HG03095 (cell line): ENCODE measurements around the gene GALNT18.
"Not testable (repeated sequence)": the region's sequence is repeated elsewhere in the genome, so short reads cannot be mapped to it uniquely, and the experiment has no call there.

Source experiments
- ATAC-seq: cut with Tn5 transposase; IDR thresholded peaks from one replicate; pipeline ENCODE4 v1.9.1; 2021; ENCODE audit warnings: moderate library complexity; ENCODE audit not compliant: unreplicated experiment

The GALNT18 gene

GRCh38 chr11:11366793-11367192 is 255.0 kb downstream of the GALNT18 start:
- no peak for ATAC-seq

- ATAC-seq: no peak
Observed at GRCh38 chr11:11363674-11364073, 258.1 kb downstream of the GALNT18 start.

- no peak for ATAC-seq
Observed at GRCh38 chr11:11359611-11360010, 262.2 kb downstream of the GALNT18 start.

GRCh38 chr11:11356842-11357241 is 265.0 kb downstream of the GALNT18 start:
- no peak for ATAC-seq

GRCh38 chr11:11352878-11353277 is 268.9 kb downstream of the GALNT18 start, which contains the start of gene CSNK2A3:
CSNK2A3 (minus strand) TSS chr11:11353250; CDS start chr11:11353119, 131 bp downstream.
- not testable (repeated sequence) for ATAC-seq

- not testable (repeated sequence) for ATAC-seq
Observed at GRCh38 chr11:11351851-11352250, 270.0 kb downstream of the GALNT18 start.

GRCh38 chr11:11351042-11351586 is 270.7 kb downstream of the GALNT18 start:
- ATAC-seq: no peak

GRCh38 chr11:11349870-11350337 is 271.9 kb downstream of the GALNT18 start:
- ATAC-seq: no peak

GRCh38 chr11:11349106-11349825 is 272.5 kb downstream of the GALNT18 start:
- ATAC-seq: no peak

GRCh38 chr11:11348303-11348702 is 273.5 kb downstream of the GALNT18 start:
- no peak for ATAC-seq

GRCh38 chr11:11347592-11347991 is 274.2 kb downstream of the GALNT18 start:
- ATAC-seq: no peak

- no peak for ATAC-seq
Observed at GRCh38 chr11:11346303-11346702, 275.5 kb downstream of the GALNT18 start.

- no peak for ATAC-seq
Observed at GRCh38 chr11:11345099-11345498, 276.7 kb downstream of the GALNT18 start.

GRCh38 chr11:11344045-11344444 is 277.8 kb downstream of the GALNT18 start:
- ATAC-seq: no peak

GRCh38 chr11:11338304-11338703 is 283.5 kb downstream of the GALNT18 start:
- ATAC-seq: no peak

GRCh38 chr11:11336664-11337063 is 285.1 kb downstream of the GALNT18 start:
- ATAC-seq: no peak

GRCh38 chr11:11335043-11335442 is 286.8 kb downstream of the GALNT18 start:
- ATAC-seq: no peak

- ATAC-seq: no peak
Observed at GRCh38 chr11:11334607-11335006, 287.2 kb downstream of the GALNT18 start.

- ATAC-seq: no peak
Observed at GRCh38 chr11:11332141-11332710, 289.6 kb downstream of the GALNT18 start.

- ATAC-seq: no peak
Observed at GRCh38 chr11:11329062-11329806, 292.6 kb downstream of the GALNT18 start.

GRCh38 chr11:11324090-11324489 is 297.7 kb downstream of the GALNT18 start:
- no peak for ATAC-seq
